ENCODE measurements around the gene PIGZ.

The PIGZ gene

DNA sequence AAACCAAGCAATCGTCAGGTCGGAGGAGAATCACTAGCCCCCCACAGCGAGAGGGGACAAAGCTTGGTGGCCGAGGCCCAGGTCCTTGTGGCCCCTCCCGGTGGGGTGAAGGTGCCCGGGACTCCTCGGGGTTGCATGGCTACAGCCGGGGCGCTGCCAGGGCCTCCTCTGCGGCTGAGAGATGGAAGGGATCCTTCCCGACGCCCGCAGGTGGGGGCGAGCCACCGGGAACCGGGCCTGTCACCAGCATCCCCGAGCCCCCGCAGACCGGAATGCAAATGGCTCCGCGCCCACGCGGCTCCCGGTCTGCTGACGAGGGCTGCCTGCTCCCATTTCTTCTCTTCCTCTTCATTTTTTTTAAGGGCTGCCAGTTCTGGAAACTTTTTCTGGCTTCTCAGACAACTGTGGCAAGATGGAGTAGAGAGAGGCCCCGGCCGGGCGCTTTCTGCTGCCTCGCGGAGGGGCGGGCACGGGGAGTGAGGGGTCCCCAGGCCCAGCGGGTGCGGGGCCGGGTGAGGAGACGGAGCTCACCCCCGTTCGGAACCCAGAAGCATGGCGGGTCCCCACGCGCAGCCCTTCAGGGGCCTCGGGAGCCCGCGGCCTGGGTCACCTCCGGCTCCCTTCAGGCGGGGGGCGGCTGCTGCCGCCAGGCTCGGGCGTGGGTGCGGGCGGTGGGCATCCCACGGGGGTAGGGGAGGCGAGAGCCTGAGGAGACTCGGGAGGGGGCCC is 33.5 kb upstream of the PIGZ start:
- DNase-seq = no peak

DNA sequence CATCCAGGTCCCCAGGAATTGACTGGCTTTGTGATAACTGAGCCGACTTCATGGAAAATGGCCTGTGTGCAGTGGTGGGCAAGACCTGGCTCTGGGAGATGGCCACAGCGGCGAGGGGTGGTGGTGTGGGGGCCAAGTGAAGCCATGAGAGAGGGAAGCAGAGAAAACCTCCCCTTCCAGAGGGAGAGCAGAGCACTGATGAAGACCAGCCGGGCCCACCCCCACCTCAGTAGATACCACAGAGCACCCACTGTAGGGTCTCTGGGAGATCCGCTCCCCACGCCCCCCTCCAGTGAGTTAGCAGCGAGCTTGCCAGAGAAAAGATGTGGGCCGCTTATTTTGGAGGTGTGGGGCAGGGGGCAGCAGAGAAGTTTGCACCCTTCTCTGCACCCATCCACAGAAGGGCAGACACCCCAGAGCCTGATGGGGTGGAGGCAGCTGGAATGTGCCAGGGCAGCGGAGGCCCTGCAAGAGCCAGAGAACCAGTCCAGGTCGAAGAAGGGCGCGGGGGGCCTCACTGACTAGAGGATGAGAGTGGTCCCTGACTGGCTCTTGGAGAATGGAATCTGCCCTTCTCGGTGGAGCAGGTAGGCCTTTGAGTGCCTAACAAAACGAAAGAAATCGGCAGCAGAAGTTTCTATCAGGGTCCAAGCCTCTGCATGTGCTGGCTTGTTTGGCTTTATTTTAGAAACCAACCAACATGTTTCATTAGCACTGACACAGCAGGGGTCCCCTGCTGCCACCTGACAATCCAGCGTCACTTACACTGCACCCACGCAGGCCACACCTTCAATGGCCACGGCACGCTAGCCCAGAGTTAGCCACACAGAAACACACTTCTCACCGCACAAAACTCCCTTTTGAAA is 32.7 kb upstream of the PIGZ start:
- no peak for DNase-seq

DNA sequence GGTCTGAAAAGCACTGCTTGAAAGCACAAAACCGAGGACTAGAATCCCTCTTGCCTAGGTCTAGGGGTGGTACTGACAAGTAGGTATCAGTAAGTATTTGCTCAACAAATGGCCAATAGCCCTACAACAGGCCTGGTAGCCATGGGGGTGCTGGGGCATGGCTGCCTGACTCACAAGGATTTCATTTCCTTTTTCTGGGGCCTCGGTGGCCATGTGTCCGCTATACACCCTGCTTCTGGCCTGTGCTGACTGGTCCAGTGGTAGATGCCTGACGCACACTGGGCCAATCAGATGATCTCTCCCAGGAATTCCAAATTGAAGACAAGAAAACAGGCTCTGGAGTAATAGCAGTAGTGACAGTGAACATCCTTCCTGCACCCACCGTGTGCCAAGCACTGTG is 31.6 kb upstream of the PIGZ start:
- no peak for DNase-seq

- no peak for DNase-seq
Measured at GRCh38 chr3:196998966-196999760, 30.5 kb upstream of the PIGZ start.

GRCh38 chr3:196997311-196997710 is 28.7 kb upstream of the PIGZ start:
- no peak for DNase-seq

GRCh38 chr3:196996454-196997265 is 28.0 kb upstream of the PIGZ start:
- DNase-seq = no peak

- no peak for DNase-seq
Measured at GRCh38 chr3:196995646-196996355, 27.2 kb upstream of the PIGZ start.

- no peak for DNase-seq
Measured at GRCh38 chr3:196995027-196995426, 26.4 kb upstream of the PIGZ start.

- no peak for DNase-seq
Measured at GRCh38 chr3:196994056-196994455, 25.4 kb upstream of the PIGZ start.

- DNase-seq = no peak
Measured at GRCh38 chr3:196992461-196993065, 23.9 kb upstream of the PIGZ start.

DNA sequence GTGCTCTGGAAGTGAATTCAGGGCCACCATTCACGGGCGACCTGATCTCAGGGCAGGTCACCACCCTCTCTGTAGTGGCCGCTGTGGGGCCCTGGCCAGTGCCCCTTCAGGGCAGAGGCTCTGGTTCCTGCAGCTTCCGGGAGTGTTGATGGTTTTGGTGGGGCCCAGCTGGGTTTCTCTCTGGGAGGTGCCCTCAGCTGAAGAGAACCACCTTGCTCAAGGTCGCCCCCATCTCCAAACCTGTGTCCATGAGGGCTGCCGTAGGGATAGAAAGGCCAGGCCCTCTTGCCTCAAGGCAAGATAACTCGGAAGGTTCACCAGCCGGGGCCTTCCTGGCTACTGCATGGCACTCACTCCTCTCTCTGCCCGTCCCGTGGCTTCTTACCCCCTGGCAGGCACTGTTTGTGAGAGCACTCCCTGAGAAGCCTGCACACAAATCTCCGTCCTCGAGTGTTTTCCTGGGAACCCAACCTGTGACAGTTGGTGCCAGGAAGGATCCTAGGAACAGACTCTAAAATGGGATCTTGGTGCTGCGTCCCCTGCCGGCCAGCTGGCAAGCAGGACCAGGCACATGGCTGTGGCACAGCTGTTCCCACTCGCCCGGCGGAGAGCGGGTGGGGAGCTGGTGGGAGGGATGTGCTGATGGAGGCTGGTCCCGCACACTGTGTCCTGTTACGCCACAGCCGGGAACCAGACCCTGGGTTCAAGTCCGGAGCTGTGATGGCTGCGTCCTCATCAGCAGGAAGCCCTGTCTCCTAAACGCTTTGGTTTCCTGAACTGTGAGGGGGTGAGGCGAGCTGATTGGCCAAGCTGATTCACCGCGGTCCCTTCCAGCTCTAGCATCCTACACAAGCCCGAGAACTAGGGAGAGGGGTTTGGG is 23.2 kb upstream of the PIGZ start:
- no peak for DNase-seq

- DNase-seq = no peak
Measured at GRCh38 chr3:196990601-196991007, 22.0 kb upstream of the PIGZ start.

GRCh38 chr3:196989721-196990262 is 21.2 kb upstream of the PIGZ start:
- no peak for DNase-seq

DNA sequence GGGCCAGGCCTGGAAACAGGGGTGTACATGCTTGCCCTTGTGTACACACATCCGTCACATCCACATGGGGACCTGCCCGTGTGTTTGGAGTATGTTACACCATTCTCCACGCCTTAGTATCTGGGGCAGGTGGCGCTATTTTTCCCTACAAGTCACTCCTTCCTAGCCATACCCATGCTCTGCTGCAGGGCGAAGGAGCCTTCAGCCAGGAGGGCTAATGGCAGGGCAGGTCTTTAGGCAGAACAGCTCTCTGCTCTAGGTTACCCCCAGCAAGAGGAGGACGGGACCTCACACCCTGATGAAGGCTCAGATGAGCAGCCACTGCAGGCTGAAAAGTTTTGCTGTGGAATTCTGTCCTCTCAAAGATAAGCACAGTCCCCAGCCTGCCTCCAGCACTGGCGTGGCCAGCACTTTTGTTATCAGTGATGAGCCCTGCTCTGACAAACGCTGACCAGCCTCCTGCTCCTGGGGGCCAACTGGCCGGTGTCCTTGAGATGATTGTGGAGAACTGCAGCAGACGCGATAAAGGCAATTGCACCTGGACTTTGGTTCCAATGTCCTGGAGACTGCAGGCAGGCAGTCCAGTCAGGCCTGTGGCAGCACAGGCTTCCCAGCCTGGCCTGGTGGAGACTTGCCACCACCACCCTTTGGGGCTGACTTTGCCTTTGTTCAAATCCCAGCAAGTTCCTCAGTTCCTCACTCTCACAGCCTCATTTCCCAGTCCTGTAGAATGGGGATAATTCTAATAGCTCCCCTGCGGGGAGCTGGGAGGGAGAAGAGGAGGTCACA is 19.8 kb upstream of the PIGZ start:
- no peak for DNase-seq

- no peak for DNase-seq
Measured at GRCh38 chr3:196987022-196987421, 18.4 kb upstream of the PIGZ start.

GRCh38 chr3:196985954-196986885 is 17.6 kb upstream of the PIGZ start:
- no peak for DNase-seq

DNA sequence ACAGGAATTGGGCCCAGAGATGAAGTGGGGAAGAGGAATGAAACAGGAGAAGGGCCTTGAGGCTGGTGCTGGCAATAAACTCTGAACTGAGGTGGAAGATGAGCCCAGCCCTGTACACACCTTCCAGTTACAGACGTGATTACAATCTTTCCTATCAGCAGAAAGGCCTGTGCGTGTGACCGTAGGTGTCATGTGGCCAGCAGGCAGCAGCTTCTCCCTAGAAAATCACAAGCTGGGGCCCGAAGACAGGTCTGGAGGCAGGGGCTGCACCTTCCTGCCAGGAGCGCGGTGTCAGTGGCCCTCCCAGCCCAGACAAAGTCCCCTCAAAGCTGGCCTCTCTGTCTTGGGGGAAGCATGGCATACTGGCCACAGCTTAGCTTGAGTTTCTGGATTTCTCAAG is 16.7 kb upstream of the PIGZ start:
- no peak for DNase-seq

GRCh38 chr3:196983186-196983585 is 14.6 kb upstream of the PIGZ start:
- no peak for DNase-seq

Data from NCI-H2081 treated with DMSO at 0.1 percent for 48 hours (cell line).